SH-SY5Y (cell line): Measurements from ENCODE around the gene MAGI2.

Experiments used
- GATA2 ChIP-seq: IDR thresholded peaks from 2 replicates; pipeline ENCODE4 v1.6.1; 2011; ENCODE audit warnings: mild to moderate bottlenecking, low read depth, low read length
- GATA3 ChIP-seq: IDR thresholded peaks from 2 replicates; pipeline ENCODE4 v1.6.1; 2011; ENCODE audit warnings: low read depth, mild to moderate bottlenecking, low read length, moderate library complexity

Gene MAGI2

GRCh38 chr7:78367280-78367773 lies 1086.1 kb downstream of the MAGI2 start:
- no peak for TF ChIP-seq GATA2
- TF ChIP-seq GATA3, result no peak

- TF ChIP-seq GATA2 (no peak), GATA3 (no peak)
These were observed 1089.6 kb downstream of the MAGI2 start for GRCh38 chr7:78363866-78364265.

- TF ChIP-seq GATA2, result no peak
These were observed 1093.6 kb downstream of the MAGI2 start for GRCh38 chr7:78359836-78360235.

DNA sequence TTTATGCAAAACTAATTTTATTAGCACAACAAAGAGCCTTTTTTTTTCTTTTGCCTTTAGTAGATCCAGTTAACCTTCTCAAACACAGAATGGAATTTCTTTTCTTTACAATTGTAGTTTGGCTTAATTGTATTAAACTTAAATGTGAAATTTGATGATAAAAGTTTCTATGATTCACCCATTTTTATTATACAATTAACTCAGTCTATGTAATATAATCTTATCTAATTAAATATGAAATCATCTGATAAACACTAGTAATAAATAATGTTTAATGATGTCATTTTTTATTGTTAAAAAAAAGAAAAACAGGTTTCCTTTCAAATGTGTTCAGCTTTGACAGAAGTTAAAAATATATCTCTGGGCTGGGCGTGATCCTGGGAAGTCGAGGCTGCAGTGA lies 1095.8 kb downstream of the MAGI2 start:
- TF ChIP-seq GATA3 (no peak), GATA2 (no peak)

DNA sequence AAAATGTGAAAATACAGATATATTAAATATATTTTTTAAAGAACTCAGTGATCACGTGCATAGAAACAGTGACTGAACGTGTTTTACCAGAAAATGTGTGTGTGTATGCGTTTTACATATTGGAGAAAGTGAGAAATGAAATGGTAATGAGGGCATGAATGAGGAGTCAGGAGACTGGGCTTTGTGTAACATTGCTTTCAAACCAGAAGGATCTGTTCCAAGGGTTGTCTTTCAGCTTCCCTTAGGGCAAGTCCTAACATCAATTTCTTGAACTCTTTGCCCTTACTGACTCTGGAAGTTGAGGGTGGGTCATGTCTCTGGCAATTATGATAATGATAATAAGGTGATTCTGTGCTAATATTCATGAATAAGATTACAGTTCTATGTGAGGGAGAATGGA lies 1097.6 kb downstream of the MAGI2 start:
- TF ChIP-seq GATA2 (no peak), GATA3 (no peak)

GRCh38 chr7:78350926-78351325 lies 1102.5 kb downstream of the MAGI2 start:
- TF ChIP-seq GATA2, result no peak
- TF ChIP-seq GATA3, result no peak

GRCh38 chr7:78350391-78350790 lies 1103.1 kb downstream of the MAGI2 start:
- no peak for TF ChIP-seq GATA3
- TF ChIP-seq GATA2, result no peak

DNA sequence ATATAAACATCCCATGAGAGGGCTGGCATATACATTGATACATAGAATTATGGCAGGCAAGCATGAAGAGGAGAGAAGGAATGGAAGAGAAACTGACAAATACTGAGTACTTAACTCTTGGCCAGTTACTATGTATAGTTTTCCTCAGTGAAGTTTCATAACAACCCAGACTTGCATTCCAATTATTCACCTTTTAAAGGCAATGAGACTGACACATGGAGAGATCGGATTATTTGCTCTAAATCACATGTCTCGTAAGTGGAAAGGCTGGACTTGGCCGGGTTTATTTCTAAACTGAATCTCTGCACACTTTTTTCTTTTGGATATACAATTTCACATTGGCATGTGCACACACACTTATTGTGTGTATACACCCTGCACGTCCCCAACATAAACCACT lies 1106.6 kb downstream of the MAGI2 start:
- TF ChIP-seq GATA2 (no peak), GATA3 (no peak)

GRCh38 chr7:78345979-78346378 lies 1107.5 kb downstream of the MAGI2 start:
- no peak for TF ChIP-seq GATA3
- no peak for TF ChIP-seq GATA2

DNA sequence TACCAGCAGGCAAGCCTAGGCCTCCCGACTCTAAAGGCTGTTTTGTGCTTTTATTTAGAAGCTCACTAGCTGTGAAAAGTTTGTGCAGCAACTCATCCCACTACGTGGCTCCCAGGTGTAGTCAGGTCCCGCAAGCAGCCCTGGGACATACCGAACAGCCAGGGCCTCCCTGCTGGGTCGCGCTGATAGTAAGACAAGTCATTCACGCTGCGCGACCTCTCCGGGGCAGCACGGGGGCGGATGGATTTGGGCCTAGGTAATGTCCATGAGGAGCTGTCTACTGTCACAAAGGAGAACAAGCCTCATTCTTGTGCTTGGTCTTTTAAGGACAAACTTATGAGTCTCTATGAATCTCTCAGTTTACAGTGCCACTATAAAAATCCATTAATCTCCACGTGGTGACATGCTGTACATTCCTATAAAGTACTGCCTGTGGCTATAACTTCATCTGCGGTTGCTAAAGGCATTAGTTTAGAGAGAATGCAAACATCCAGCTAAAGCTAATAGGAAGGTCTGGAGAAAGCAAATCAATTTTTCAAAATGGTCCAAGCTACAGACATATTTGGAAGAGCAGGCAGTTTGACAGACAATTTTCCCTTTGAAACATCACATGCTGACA lies 1108.1 kb downstream of the MAGI2 start:
- TF ChIP-seq GATA2 (no peak), GATA3 (no peak)

GRCh38 chr7:78334426-78334825 lies 1119.0 kb downstream of the MAGI2 start:
- TF ChIP-seq GATA3 (no peak), GATA2 (0 out of 2 replicates have a peak, but pooled peaks have one; percentile 12)

GRCh38 chr7:78333530-78334425 lies 1119.7 kb downstream of the MAGI2 start:
- no peak for TF ChIP-seq GATA3
- TF ChIP-seq GATA2, result no peak

DNA sequence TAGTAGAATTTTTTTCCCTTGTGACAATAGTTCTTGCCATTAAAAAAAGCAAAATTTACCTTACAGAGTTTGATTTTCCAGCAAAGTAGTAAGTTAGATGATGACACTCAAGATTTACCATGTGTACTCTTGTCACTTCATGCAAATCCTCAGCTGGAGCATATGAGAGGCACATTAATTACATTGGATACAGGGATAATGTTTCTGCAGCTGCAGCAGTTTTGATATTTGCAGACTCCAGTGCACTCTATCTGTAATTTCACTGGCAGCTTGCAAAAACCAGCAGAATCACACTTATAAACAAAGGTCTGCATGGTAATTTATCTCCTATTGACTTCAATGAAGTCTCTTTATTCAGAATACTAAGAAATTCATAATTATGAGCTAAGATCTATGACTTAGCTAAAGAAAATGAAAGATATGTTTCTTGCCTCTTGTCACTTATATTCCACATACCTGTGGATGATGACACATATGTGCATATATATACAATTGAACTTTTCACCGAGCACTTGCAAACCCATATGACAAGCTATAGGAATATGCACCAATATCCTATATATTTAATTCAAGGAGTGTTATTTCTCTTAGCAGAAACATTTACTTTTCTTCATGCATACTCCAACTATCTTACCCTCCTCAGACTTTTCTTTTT lies 1124.3 kb downstream of the MAGI2 start:
- TF ChIP-seq GATA2, result no peak
- no peak for TF ChIP-seq GATA3

DNA sequence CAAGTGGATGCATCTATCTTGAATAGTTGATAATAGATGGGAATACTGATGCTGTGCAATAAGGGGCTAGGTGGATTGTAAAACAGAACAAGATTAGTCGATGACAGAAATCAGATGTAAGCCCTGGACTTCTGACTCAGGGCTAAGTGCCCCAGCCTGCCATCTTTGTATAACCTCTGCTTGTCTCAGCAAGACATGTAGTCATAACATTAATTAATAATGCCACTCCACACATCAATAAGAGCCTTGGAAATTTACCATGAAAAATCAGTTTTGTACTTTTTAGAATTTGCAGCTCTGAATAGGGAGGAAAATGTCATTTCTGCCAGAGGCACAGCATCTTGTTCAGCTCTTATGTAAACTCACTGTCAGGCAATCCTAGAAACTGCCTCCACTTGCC lies 1125.7 kb downstream of the MAGI2 start:
- TF ChIP-seq GATA3 (no peak), GATA2 (no peak)

GRCh38 chr7:78326876-78327275 lies 1126.6 kb downstream of the MAGI2 start:
- TF ChIP-seq GATA3, result no peak
- no peak for TF ChIP-seq GATA2
